SK-N-SH treated with all-trans-retinoic acid at 6 μM for 48 hours (cell line): ENCODE data around the gene REEP6.

Experiments used
- ATAC-seq: fragments of 200-7000 bp; cut with Tn5 transposase; 3 replicates; pipeline ENCODE4 v1.9.1; 2020; ENCODE audit warnings: mild to moderate bottlenecking, moderate library complexity
- CREB5 ChIP-seq: fragments of 250-450 bp; sonication (Bioruptor Pico); IDR thresholded peaks from 2 replicates; pipeline ENCODE4 v1.5.1; 2020; ENCODE audit warnings: low read depth, mild to moderate bottlenecking, moderate library complexity
- CSDC2 ChIP-seq: fragments of 250-450 bp; sonication (Bioruptor Pico); IDR thresholded peaks from 2 replicates; pipeline ENCODE4 v1.5.0; 2020; ENCODE audit warnings: mild to moderate bottlenecking, moderate library complexity
- CSRNP3 ChIP-seq: fragments of 250-450 bp; sonication (Bioruptor Pico); IDR thresholded peaks from 2 replicates; pipeline ENCODE4 v1.5.1; 2021; ENCODE audit warnings: mild to moderate bottlenecking, moderate library complexity
- POU6F1 ChIP-seq: fragments of 250-450 bp; sonication (Bioruptor Pico); IDR thresholded peaks from 2 replicates; pipeline ENCODE4 v1.8.0; 2021; ENCODE audit warnings: low read depth, mild to moderate bottlenecking, moderate library complexity, borderline replicate concordance
- PPARA ChIP-seq: fragments of 250-450 bp; sonication (Bioruptor Pico); IDR thresholded peaks from 2 replicates; pipeline ENCODE4 v1.5.0; 2020; ENCODE audit warnings: mild to moderate bottlenecking, borderline replicate concordance
- RARB ChIP-seq: fragments of 250-450 bp; sonication (Bioruptor Pico); IDR thresholded peaks from 2 replicates; pipeline ENCODE4 v1.8.0; 2021; ENCODE audit warnings: mild to moderate bottlenecking, moderate library complexity
- SNAI2 ChIP-seq: fragments of 250-450 bp; sonication (Bioruptor Pico); IDR thresholded peaks from 2 replicates; pipeline ENCODE4 v1.5.0; 2020; ENCODE audit warnings: mild to moderate bottlenecking, moderate library complexity
- TCF4 ChIP-seq: fragments of 250-450 bp; sonication (Bioruptor Pico); IDR thresholded peaks from 2 replicates; pipeline ENCODE4 v1.8.0; 2021; ENCODE audit warnings: mild to moderate bottlenecking, moderate library complexity, borderline replicate concordance
- TOX ChIP-seq: fragments of 250-450 bp; sonication (Bioruptor Pico); IDR thresholded peaks from 2 replicates; pipeline ENCODE4 v1.8.0; 2021; ENCODE audit warnings: mild to moderate bottlenecking, moderate library complexity, borderline replicate concordance
- TSHZ2 ChIP-seq: fragments of 250-450 bp; sonication (Bioruptor Pico); IDR thresholded peaks from 2 replicates; pipeline ENCODE4 v1.5.0; 2020; ENCODE audit warnings: mild to moderate bottlenecking, moderate library complexity
- ZC3H10 ChIP-seq: fragments of 250-450 bp; sonication (Bioruptor Pico); IDR thresholded peaks from 2 replicates; pipeline ENCODE4 v1.5.1; 2021; ENCODE audit warnings: mild to moderate bottlenecking, moderate library complexity
- ZFP3 ChIP-seq: fragments of 250-450 bp; sonication (Bioruptor Pico); IDR thresholded peaks from 2 replicates; pipeline ENCODE4 v1.5.0; 2020; ENCODE audit warnings: mild to moderate bottlenecking, moderate library complexity
- ZFP30 ChIP-seq: fragments of 450-650 bp; formaldehyde crosslinking; IDR thresholded peaks from 2 replicates; pipeline ENCODE4 v1.5.0; 2022; ENCODE audit warnings: mild to moderate bottlenecking, moderate library complexity
- ZNF8 ChIP-seq: fragments of 450-650 bp; formaldehyde crosslinking; IDR thresholded peaks from 2 replicates; pipeline ENCODE4 v1.5.0; 2020; ENCODE audit warnings: mild to moderate bottlenecking, moderate library complexity

The REEP6 gene

GRCh38 chr19:1502433-1503088 lies 11.6 kb downstream of the REEP6 start:
- ATAC-seq = no peak

GRCh38 chr19:1503089-1503924 lies 12.3 kb downstream of the REEP6 start:
- no peak for TF ChIP-seq ZFP30 (CRISPR knock-in tag)
- no peak for TF ChIP-seq PPARA (CRISPR knock-in tag)
- TF ChIP-seq CSRNP3 (CRISPR knock-in tag) = no peak
- TF ChIP-seq ZFP3 (CRISPR knock-in tag) = no peak
- no peak for TF ChIP-seq TCF4 (CRISPR knock-in tag)
- ATAC-seq = peak; percentile 58

More at GRCh38 chr19:1502433-1503088, 11.6 kb downstream of the REEP6 start:
- TF ChIP-seq TSHZ2 (CRISPR knock-in tag) (no peak), ZNF8 (CRISPR knock-in tag) (no peak), CSDC2 (CRISPR knock-in tag) (no peak), CREB5 (CRISPR knock-in tag) (no peak), ZC3H10 (CRISPR knock-in tag) (no peak), ZFP30 (CRISPR knock-in tag) (no peak)

- TF ChIP-seq PPARA (CRISPR knock-in tag) = no peak
- no peak for TF ChIP-seq ZFP30 (CRISPR knock-in tag)
- TF ChIP-seq ZNF8 (CRISPR knock-in tag) = no peak
- no peak for TF ChIP-seq CREB5 (CRISPR knock-in tag)
- no peak for TF ChIP-seq TOX (CRISPR knock-in tag)
- no peak for TF ChIP-seq SNAI2 (CRISPR knock-in tag)
- TF ChIP-seq CSDC2 (CRISPR knock-in tag) = no peak
- no peak for TF ChIP-seq TSHZ2 (CRISPR knock-in tag)
- ATAC-seq = no peak
Observed at GRCh38 chr19:1503925-1504773, 13.2 kb downstream of the REEP6 start.

- TF ChIP-seq ZC3H10 (CRISPR knock-in tag) (no peak), SNAI2 (CRISPR knock-in tag) (no peak), ZNF8 (CRISPR knock-in tag) (no peak), POU6F1 (no peak), RARB (CRISPR knock-in tag) (no peak)
- ATAC-seq = no peak
Observed at GRCh38 chr19:1505012-1505411, 14.0 kb downstream of the REEP6 start.
